Subcutaneous adipose tissue (tissue), 4 donors: ENCODE results near the gene KIF1A. TPM values are rescaled to one million over a fixed set of nuclear protein-coding genes. Genes with fewer than 3 reads are reported as not detected.

Experiments used
- total RNA-seq, 4 donors: library from RNA; depleted of rRNA; stranded (reverse); fragments of >200 nt; gene quantifications; one replicate each; pipeline ENCODE4 v1.1.0, GENCODE V29; 2016
- TF ChIP-seq, protein P1 (sequence below): fragments of 450-650 bp; IDR thresholded peaks from one replicate; pipeline ENCODE4 v1.5.1; 2016; ENCODE audit warnings: low read depth, mild to moderate bottlenecking, control low read depth, antibody characterized with exemption, moderate library complexity

The KIF1A gene
- total RNA-seq, 4 donors from 2014 or later, result not detected

DNA sequence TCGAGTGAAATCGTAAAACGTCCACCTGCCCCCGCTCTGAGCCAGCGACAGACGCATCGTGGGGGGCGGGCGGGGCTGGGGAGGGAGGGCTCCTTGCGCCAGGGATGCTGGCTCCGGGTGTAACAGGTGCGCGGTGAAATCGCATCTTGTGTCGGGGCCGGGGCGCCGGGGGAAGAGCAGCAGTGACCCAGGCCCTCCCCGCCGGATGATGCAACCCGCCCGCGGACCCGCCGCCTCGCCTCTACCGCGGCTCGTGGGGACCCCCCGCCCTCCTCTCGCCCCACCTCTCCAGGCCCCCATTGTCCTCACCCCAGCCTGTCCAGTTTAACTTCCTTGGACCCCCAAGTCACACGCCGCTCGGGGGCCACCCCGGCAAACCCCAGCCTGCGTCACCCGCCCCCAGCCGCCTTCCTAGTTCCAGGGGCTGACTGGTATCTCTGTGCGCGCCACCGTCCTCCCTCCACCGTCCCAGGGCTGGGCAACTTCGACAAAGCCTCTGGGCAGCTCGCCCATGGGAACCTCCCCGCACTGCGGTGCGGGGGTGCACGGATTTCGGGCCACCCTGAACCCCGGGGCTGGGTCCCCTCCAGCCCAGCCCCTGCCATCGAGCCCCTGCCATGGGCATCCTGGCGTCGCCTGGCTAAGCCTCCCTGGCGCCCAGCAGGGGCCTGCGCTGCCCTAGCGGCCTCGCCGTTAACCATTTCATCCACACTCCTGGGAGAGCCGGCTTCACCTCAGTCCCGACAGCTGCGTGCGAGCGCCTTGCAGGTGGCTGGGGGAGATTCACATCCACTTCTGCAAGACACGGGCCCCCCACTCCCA is 799 bp upstream of the KIF1A start:
- TF ChIP-seq, protein P1, sequence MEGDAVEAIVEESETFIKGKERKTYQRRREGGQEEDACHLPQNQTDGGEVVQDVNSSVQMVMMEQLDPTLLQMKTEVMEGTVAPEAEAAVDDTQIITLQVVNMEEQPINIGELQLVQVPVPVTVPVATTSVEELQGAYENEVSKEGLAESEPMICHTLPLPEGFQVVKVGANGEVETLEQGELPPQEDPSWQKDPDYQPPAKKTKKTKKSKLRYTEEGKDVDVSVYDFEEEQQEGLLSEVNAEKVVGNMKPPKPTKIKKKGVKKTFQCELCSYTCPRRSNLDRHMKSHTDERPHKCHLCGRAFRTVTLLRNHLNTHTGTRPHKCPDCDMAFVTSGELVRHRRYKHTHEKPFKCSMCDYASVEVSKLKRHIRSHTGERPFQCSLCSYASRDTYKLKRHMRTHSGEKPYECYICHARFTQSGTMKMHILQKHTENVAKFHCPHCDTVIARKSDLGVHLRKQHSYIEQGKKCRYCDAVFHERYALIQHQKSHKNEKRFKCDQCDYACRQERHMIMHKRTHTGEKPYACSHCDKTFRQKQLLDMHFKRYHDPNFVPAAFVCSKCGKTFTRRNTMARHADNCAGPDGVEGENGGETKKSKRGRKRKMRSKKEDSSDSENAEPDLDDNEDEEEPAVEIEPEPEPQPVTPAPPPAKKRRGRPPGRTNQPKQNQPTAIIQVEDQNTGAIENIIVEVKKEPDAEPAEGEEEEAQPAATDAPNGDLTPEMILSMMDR, result no peak

- TF ChIP-seq, protein P1, result no peak
These were observed 727 bp downstream of the KIF1A start for GRCh38 chr2:240819126-240819857.

DNA sequence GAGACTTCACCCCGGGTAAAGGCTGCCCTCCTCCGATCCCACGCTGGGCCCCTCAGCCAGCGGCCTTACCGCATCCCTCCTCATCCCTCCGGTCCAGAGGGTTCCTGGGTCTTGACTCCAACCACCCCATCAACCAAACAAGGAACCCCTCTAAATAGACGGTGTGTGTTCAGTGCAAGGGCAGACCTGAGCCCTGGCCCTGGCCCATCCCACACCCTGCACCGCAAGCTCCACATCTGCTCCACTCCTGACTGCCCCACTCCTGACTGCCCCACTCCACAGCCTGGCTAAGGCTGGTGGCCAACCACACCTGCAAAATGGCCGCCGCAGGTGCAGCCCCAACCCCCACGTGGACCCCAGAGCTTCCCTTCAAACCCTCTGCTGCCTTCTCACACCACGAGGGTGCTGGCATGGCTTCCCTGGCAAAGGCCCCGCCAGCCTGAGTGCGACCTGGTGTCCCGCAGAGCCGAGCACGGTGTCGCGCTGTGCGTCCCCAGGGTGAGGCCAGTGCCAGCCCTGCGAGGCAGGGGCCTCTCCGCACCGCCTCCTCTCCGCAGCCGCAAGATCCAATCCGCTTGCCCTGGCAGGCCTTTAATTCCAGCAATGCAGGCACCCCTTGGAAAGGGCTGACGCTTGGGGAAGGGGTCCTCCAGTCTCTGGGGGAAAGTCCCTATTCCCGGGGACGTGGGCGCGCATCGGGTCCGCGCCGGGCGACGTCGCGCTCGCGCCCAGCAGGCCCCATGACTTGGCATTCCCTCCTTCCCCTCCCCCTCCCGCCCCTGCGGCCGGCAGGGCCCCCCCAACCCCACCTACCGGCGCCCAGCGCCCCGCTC is 1.5 kb downstream of the KIF1A start:
- TF ChIP-seq, protein P1, result no peak

DNA sequence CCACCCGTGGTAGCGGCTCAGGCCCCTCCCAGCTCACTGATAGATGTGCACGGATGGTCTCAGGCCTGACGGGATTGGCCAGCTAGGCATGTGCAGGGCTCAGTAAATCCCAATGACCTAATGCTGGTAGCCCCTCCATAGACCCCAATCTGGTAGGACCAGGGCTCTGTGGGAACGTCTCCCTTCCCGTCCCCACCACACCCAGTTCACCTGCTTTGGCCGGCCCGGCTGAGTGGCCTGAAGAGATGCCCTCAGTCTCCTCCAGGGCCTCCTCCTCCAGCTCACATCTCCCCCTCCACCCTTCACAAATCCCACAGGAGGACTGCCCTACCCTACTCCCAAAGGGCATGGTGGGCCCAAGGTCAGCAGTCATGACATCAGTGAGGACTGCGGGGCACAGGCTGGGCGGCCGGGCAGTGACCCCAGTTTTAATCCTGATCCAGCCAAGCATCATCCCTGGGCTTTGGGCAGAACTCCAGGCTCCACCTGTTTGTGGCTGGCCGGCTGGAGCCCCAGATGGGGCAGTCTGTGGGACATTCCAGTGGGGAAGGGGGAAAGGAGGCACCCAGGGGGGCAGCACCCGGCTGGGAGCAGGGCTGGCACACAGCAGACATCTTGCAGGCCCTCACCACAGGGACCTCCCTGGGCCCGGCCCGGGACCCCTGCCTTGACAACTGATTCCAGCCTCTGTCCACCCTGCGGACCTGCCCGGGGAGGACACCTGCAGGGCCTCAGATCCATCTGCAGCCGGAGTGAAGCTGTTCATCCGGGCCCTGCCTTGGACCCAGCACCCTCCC is 2.3 kb downstream of the KIF1A start:
- TF ChIP-seq, protein P1, result no peak

GRCh38 chr2:240816584-240817495 is 3.2 kb downstream of the KIF1A start:
- TF ChIP-seq, protein P1, result no peak
